ENCODE measurements around the gene HEXB.

Gene HEXB

DNA sequence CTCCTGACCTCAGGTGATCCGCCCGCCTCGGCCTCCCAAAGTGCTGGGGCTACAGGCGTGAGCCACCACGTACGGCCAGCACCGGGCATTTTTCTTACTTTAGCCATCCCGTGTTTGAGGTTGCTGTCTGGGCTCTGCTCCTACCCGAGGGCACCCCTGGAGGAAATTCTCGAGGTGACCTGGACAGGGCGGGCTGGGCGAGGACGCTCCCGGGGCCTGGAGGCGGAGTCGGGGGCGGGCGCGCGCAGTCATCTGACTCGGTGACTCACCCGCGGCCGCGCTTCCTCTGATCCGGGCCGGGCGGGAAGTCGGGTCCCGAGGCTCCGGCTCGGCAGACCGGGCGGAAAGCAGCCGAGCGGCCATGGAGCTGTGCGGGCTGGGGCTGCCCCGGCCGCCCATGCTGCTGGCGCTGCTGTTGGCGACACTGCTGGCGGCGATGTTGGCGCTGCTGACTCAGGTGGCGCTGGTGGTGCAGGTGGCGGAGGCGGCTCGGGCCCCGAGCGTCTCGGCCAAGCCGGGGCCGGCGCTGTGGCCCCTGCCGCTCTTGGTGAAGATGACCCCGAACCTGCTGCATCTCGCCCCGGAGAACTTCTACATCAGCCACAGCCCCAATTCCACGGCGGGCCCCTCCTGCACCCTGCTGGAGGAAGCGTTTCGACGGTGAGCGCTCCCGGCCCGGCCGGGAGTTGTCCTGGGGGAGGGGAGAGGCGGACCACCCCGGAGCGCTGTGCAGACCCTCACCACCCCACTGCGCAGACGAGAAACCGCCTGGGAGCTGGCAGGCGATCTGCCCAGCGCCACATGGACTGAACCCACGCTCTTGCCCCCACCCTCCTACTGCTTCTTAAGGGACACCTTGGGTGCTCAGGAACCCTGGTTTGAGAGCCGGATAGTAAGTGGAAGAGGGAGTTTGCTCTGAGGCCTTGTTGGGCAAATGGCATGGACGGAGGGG lies at the start of gene HEXB:
Gene HEXB, plus strand, starts transcription at position 334 of the 952 bp plus-strand sequence. Its CDS starts 28 bp downstream, at position 362.
- H3K4me1 Mint-ChIP-seq: peaks cover 19% of the 10 kb centered on the region
- H3K27me3 Mint-ChIP-seq: peaks cover 2% of the 10 kb centered on the region
- H3K27ac Mint-ChIP-seq (ENCODE audit: low read depth): peak within 1 kb of the TSS; percentile 52
- H3K36me3 Mint-ChIP-seq (ENCODE audit: insufficient read depth): peaks cover 9% of the 10 kb centered on the region
- peak within 1 kb of the TSS; percentile 79 for H3K4me3 Mint-ChIP-seq
- H3K9me3 Mint-ChIP-seq: no peaks in the 10 kb centered on the region
- DNase-seq (ENCODE audit: low spot score in 2 of 2): peak; percentile 64 to 66
- peak; percentile 94 for ATAC-seq (replicated peaks; ENCODE audit: extremely low read depth, poor library complexity, severe bottlenecking)

DNA sequence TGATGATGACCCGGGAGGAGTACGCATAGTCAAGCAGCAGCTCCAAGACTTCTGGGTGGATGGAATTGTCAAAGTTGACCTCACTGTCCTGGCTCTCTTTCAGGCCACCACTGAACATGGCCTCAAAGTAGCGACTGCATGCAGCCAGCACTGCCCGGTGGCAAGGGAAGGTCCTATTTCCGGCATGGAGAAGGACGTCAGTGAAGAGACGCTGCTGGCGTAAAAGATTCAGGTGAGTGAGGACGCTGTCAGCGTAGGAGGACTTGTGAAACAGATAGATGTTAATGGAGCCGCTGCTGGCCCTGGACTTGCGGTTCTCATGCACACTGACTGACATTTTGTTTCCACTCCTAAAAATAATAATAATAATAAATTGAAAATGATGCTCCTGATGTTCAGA lies 48.9 kb upstream of the HEXB start:
- Mint-ChIP-seq H3K27ac (ENCODE audit: low read depth) (no peak overlapping the region), H3K36me3 (ENCODE audit: insufficient read depth) (peaks cover 35% of the 10 kb centered on the region), H3K4me3 (no peak overlapping the region), H3K27me3 (no peaks in the 10 kb centered on the region), H3K4me1 (peaks cover 60% of the 10 kb centered on the region), H3K9me3 (no peaks in the 10 kb centered on the region)
- ATAC-seq (replicated peaks; ENCODE audit: extremely low read depth, poor library complexity, severe bottlenecking) (no peak), DNase-seq (ENCODE audit: low spot score in 2 of 2) (no peak)

DNA sequence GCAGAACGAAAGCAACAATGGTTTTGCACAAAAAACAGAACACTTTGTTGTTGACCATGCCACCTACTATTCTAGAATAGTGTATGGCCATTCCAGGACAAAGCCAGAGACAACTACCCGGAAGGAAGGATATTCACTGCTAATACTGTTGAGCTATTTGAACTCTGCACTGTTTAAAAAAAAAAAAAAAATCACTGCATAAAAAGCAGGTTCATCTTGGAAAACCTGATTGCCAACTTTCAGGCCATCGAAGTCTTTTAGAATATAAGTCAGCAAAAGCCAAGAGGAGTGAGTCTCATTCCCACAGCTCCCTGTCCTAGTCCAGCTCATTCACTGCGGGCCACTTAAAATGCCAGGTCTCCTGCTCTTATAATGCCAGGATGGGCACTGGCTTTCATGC lies 48.5 kb upstream of the HEXB start:
- ATAC-seq (replicated peaks; ENCODE audit: extremely low read depth, poor library complexity, severe bottlenecking) (no peak), DNase-seq (ENCODE audit: low spot score in 2 of 2) (no peak)
- Mint-ChIP-seq H3K4me3 (no peak overlapping the region), H3K4me1 (peaks cover 60% of the 10 kb centered on the region), H3K9me3 (no peaks in the 10 kb centered on the region), H3K36me3 (ENCODE audit: insufficient read depth) (peaks cover 32% of the 10 kb centered on the region), H3K27me3 (no peaks in the 10 kb centered on the region), H3K27ac (ENCODE audit: low read depth) (no peak overlapping the region)

DNA sequence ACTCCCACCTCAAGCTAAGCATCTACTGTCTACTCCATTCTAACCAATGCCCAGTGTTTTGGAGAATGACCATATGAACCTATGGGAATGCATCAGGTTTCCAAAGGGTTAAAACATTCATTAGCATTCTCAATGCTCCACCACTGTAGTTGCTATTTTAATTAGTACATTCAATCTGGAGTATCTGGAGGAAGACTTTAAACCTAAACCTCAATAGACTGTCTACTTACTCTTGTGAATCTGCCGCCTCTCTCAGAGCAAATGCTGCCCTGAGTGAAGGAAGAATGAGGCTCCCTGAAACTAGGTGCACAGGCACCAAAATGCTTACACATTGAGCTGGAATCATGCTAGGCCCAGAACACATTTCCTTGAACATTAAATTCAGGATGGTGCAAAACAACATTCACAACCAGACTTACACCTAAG lies 46.5 kb upstream of the HEXB start:
- peak overlapping the region; percentile 54 for H3K27ac Mint-ChIP-seq (ENCODE audit: low read depth)
- ATAC-seq (replicated peaks; ENCODE audit: extremely low read depth, poor library complexity, severe bottlenecking): no peak
- no peaks in the 10 kb centered on the region for H3K9me3 Mint-ChIP-seq

DNA sequence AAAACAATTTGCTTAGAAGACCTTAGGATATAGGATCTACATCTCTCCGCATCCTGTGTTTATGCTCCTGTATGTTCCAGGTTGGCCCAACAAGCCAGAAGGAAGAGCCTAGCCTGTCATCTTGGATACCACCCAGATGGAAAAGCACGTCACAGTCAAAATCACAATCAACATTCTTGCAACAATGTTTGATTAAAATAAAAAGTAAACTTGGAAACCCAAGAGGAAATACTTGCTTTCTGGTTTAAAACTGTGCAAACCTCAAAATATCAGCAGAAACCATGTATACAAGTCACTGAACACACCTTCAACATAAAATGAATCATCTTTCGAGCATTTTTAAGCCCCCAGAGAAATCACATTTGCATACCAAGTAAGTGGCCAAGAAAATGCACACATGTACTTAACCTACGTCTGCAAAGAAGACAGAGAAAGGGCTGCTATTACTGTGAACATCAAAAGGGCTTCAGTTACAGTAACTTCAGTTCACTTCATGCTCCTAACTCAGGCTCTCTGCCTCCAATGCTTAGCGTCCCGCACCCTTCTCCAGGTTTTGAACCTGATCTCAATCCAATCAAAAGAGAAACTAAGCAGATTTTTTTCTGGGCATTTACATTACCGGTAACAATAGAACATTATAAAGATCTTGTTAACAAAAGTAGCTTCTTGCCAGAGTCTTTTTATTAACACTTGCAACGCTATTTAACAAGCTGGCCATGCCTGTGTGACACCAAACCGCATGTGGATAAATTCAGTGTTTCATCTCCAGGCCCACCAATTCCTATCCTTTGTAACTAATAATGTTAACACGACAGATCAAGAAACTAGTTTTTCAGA lies 45.8 kb upstream of the HEXB start:
- Mint-ChIP-seq H3K36me3 (ENCODE audit: insufficient read depth) (peaks cover 22% of the 10 kb centered on the region), H3K27ac (ENCODE audit: low read depth) (peak overlapping the region; percentile 54), H3K4me3 (peak overlapping the region; percentile 92), H3K9me3 (no peaks in the 10 kb centered on the region), H3K4me1 (peaks cover 59% of the 10 kb centered on the region), H3K27me3 (no peaks in the 10 kb centered on the region)
- ATAC-seq (replicated peaks; ENCODE audit: extremely low read depth, poor library complexity, severe bottlenecking) (no peak), DNase-seq (ENCODE audit: low spot score in 2 of 2) (no peak)

More for the DNA sequence above, 46.5 kb upstream of the HEXB start:
- Mint-ChIP-seq H3K36me3 (ENCODE audit: insufficient read depth) (peaks cover 28% of the 10 kb centered on the region), H3K27me3 (no peaks in the 10 kb centered on the region), H3K4me3 (peak overlapping the region; percentile 92), H3K4me1 (peaks cover 59% of the 10 kb centered on the region)
- DNase-seq (ENCODE audit: low spot score in 2 of 2): no peak

DNA sequence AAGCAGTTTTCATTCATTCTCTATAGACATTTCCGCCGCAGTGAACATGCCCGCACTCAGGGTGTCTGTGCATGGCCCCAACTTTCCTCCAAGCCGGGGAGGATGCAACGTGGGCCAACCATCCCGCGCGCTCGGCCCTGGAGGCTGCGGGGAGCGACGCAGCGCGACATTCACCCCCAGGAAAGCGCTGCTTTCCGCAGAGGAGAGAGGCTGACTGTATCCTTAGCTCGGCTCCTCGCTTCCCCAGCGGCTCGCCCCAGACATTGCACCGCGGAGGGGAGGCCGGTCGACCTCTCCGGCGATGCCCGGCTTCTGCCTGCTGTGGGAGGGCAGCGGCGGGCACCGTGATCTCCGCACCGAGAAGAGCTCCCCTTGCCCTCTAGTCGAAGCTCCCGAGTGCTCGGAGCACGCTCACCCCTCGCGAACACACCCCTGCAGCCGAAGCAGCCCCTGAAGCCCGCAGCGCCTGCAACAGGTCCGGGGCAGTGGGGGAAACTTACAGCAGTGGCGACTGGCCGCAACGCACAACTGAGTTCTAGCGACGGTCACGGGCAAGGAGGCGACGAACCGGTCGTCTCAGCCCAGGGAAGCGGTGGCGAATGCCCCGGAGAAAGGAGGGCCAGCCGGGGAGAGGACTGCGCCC lies 45.1 kb upstream of the HEXB start:
- peak; percentile 41 for ATAC-seq (replicated peaks; ENCODE audit: extremely low read depth, poor library complexity, severe bottlenecking)
- H3K27ac Mint-ChIP-seq (ENCODE audit: low read depth): peak overlapping the region; percentile 54
- no peaks in the 10 kb centered on the region for H3K27me3 Mint-ChIP-seq
- H3K36me3 Mint-ChIP-seq (ENCODE audit: insufficient read depth): peaks cover 22% of the 10 kb centered on the region
- H3K4me1 Mint-ChIP-seq: peaks cover 59% of the 10 kb centered on the region
- peak overlapping the region; percentile 92 for H3K4me3 Mint-ChIP-seq
- peak; percentile 16 to 18 for DNase-seq (ENCODE audit: low spot score in 2 of 2)
- no peaks in the 10 kb centered on the region for H3K9me3 Mint-ChIP-seq

DNA sequence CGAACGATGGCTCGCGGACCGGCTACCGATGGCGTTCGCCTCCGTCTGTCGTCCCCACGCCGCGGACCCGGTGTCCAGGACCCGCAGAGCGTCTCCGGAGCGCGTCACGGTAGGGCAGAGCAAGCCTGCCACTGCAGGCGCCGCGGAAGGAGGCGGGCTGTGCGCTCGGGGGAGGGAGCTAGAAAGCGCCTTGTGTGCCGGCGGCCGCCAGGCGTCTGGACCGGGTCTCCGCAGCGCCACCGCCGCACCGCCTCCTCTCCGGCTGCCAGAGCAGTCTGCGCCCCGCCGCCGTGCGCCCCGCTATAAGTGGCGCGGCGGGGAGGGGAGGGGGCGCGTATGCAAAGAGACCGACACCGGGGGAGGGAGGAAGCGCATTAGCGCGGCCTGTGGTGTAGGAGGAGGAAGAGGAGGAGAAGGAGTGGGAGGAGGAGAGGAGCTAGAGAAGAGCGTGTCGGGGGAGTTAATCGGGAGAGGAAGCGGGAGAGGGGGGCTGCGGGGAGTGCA lies 44.5 kb upstream of the HEXB start, which contains the start of gene ENC1:
Gene ENC1, minus strand, starts transcription at position 279 of the 504 bp plus-strand sequence. CDS start 4,243 bp downstream, outside the sequence.
- peak; percentile 62 to 71 for DNase-seq (ENCODE audit: low spot score in 2 of 2)
- H3K4me1 Mint-ChIP-seq: peaks cover 59% of the 10 kb centered on the region
- H3K4me3 Mint-ChIP-seq: peak within 1 kb of the TSS; percentile 92
- H3K9me3 Mint-ChIP-seq: no peaks in the 10 kb centered on the region
- H3K36me3 Mint-ChIP-seq (ENCODE audit: insufficient read depth): peaks cover 22% of the 10 kb centered on the region
- H3K27ac Mint-ChIP-seq (ENCODE audit: low read depth): peak within 1 kb of the TSS; percentile 54
- peak; percentile 78 for ATAC-seq (replicated peaks; ENCODE audit: extremely low read depth, poor library complexity, severe bottlenecking)
- no peaks in the 10 kb centered on the region for H3K27me3 Mint-ChIP-seq

DNA sequence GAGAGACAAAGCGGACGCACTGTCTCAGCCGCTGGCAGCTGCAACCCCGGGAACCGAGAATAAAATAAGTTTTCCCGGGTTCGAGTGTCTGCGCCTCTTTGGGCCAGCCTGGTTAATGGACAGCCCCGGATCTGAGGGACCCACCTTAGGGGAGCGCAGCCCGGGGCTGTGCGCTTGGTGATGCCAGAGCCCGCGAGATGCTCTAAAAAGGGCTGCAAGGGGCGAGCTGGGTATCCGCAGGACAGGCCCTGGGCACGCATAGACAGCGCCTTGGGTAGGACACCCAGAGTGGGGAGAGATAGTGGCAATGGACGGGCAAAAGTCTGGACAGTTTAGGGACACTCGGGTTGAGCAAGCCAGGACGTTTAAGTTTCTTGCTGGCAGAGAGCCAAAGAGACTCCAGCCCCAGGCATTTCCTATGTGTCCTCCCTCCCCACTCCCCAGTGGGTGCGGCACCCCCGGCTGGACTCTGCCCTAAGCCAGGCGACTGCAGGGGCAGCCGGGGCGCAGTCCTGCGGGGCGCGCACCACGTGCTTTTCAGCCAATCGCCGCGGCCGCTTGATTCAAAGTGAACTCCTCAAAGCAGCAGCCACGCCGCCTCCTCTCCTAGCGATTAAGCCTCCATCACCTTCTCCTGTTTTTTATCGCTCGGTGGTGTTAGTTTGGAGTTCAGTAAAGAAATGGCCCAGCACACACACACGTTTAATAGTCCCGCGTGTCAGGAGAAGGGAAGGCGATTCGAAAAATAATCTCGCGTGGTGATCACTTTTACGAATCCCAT lies 43.9 kb upstream of the HEXB start:
- ATAC-seq (replicated peaks; ENCODE audit: extremely low read depth, poor library complexity, severe bottlenecking): no peak
- no peak for DNase-seq (ENCODE audit: low spot score in 2 of 2)
- peaks cover 17% of the 10 kb centered on the region for H3K36me3 Mint-ChIP-seq (ENCODE audit: insufficient read depth)
- H3K4me3 Mint-ChIP-seq: peak overlapping the region; percentile 92
- H3K9me3 Mint-ChIP-seq: no peaks in the 10 kb centered on the region
- H3K27me3 Mint-ChIP-seq: no peaks in the 10 kb centered on the region
- peaks cover 52% of the 10 kb centered on the region for H3K4me1 Mint-ChIP-seq
- peak overlapping the region; percentile 54 for H3K27ac Mint-ChIP-seq (ENCODE audit: low read depth)

DNA sequence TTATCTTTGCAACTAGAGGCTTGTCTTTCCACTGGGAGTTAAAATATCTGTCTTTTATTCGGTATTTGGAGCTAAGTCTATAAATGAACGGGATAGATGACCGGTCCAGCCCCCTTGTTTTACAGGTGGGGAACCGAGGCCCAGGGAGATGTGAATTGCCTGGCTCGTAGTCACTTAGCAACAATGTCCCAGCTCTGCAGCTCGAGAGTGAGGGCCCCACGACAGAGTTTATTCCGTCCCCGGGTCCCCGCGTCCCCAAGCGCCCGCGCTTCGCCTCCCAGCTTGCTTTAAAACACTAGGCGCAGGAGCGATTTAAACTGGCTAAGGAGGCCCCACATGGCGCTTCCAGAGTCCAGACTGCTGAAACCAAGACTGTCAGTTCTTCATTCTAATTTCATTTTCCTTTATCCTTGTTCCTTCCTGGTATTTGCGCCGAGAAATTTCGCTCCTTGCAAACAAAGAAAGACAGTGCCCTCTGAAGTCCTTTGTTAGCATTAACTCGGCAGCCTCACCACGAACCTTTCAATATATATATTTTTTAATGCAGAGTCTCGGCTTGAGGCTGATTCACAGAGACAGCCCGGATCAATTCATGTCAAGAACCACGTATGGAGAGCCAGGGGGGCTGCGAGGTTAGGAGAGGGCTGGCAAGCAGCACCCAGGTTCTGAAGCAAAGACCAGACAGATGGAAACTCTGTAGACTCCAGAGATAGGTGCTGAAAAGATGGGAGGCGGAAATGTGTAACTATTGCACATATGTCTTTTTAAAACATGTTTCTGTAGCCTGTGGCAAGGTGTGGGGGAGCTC lies 43.1 kb upstream of the HEXB start:
- Mint-ChIP-seq H3K9me3 (no peaks in the 10 kb centered on the region), H3K27ac (ENCODE audit: low read depth) (peak overlapping the region; percentile 54), H3K27me3 (no peaks in the 10 kb centered on the region), H3K4me1 (peaks cover 51% of the 10 kb centered on the region), H3K36me3 (ENCODE audit: insufficient read depth) (peaks cover 16% of the 10 kb centered on the region), H3K4me3 (peak overlapping the region; percentile 92)
- DNase-seq (ENCODE audit: low spot score in 2 of 2) (peak in 1 of 2 donors; percentile 22), ATAC-seq (replicated peaks; ENCODE audit: extremely low read depth, poor library complexity, severe bottlenecking) (no peak)

DNA sequence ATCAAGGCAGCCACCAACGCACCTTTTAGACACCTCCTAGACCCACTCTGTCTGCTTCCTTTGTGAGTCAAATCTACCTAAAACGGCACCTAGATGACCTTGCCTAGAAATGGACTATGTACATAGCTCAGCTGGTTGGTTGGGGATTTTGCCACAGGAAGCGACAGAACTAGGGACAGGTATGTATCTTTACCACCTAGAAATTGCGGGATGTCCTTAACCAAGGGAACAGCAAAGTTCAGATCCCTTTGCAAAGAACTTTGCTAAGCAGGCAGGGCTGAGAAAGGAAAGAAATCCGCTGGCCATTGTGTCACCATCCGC lies 42.5 kb upstream of the HEXB start:
- H3K4me3 Mint-ChIP-seq: no peak overlapping the region
- peak overlapping the region; percentile 54 for H3K27ac Mint-ChIP-seq (ENCODE audit: low read depth)
- ATAC-seq (replicated peaks; ENCODE audit: extremely low read depth, poor library complexity, severe bottlenecking) (no peak), DNase-seq (ENCODE audit: low spot score in 2 of 2) (no peak)
- no peaks in the 10 kb centered on the region for H3K9me3 Mint-ChIP-seq
- H3K4me1 Mint-ChIP-seq: peaks cover 45% of the 10 kb centered on the region
- peaks cover 13% of the 10 kb centered on the region for H3K36me3 Mint-ChIP-seq (ENCODE audit: insufficient read depth)
- no peaks in the 10 kb centered on the region for H3K27me3 Mint-ChIP-seq

DNA sequence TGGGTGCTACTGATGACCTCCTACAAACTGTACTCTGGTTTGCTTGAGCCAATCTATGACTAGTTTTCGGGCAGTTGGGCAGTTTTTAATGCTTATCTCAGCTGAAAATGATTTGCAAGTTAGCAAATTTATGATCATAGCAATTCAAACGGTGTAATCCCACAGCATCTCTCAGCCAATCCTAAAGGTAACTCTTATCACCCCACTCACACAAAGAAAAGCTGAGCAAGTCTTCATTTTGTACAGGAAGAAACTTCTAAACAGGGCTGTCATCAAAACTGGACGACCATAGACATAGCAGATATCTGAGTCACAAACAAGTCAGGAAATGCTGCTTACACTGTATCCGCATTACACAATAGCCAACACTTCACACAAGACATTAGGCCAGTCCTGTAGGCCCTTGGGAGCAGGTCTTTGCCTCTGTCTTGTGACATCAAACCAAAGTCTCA lies 41.9 kb upstream of the HEXB start:
- DNase-seq (ENCODE audit: low spot score in 2 of 2) (no peak), ATAC-seq (replicated peaks; ENCODE audit: extremely low read depth, poor library complexity, severe bottlenecking) (no peak)
- Mint-ChIP-seq H3K27me3 (no peaks in the 10 kb centered on the region), H3K4me1 (peaks cover 39% of the 10 kb centered on the region), H3K4me3 (no peak overlapping the region), H3K27ac (ENCODE audit: low read depth) (no peak overlapping the region), H3K36me3 (ENCODE audit: insufficient read depth) (peaks cover 13% of the 10 kb centered on the region), H3K9me3 (no peaks in the 10 kb centered on the region)
